Renal pelvis (tissue), 4 donors: ENCODE data around the gene WBP2. TPM values are rescaled to one million over a fixed set of nuclear protein-coding genes. Genes with fewer than 3 reads are reported as not detected.
A peak's percentile ranks its signal among the peaks of the same experiment; 100 is the strongest.

Experiments used
- DNase-seq: peaks from one replicate; pipeline ENCODE4 v3.0.0-alpha.2; 2013
- polyA plus RNA-seq, 3 donors: library from polyadenylated mRNA; unstranded; fragments of 120-200 nt; gene quantifications; one replicate each; pipeline ENCODE4 v1.2.1, GENCODE V29; 2013; ENCODE audit not compliant: insufficient read length in 3 of 3

The WBP2 gene
- polyA plus RNA-seq, 3 donors, result 82.9 to 89.7 (median 88.1) TPM

DNA sequence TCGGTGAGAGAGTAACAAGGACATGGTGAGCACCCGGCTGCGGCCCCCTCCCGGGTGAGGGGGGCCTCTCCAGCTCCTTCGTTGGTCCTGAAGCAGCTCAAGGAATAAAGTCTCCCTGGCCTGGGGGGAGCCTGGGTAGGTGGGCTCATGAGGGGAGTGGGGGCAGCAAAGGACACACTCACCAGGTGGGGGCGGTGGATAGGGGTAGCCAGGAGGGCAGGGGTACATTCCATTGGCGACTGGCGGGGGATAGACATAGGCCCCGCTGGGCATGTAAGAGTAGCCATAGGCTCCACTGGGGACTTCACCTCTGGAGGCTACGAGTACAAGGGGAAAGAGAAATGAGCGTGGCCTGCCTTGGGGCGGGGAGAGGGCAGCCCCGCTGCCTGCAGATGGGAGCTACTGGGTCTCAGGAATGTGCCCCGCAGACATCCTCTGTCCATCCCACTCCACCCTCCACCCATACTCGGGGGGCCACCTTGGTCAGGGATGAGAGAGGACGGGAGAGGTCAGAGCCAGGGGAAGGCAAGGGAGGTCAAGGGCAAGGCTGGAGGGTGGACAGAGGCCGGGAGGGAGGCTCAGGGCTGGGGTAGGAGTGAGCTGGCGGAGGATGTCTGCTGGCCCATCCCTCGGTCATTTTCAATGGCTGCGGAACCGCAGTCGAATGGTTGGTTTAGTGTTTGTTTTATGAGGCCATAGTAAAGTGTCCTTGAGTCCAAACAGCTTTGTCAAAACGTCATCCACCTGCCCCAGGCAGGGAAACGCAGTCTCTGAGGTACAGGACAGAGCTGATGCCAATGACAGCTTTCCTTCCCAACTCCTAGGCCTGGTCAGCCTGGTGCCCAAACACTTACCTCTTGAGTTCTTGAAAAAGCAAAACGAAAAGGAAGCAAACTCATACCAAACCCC, 7.3 kb downstream of the WBP2 start:
- DNase-seq, result no peak

DNA sequence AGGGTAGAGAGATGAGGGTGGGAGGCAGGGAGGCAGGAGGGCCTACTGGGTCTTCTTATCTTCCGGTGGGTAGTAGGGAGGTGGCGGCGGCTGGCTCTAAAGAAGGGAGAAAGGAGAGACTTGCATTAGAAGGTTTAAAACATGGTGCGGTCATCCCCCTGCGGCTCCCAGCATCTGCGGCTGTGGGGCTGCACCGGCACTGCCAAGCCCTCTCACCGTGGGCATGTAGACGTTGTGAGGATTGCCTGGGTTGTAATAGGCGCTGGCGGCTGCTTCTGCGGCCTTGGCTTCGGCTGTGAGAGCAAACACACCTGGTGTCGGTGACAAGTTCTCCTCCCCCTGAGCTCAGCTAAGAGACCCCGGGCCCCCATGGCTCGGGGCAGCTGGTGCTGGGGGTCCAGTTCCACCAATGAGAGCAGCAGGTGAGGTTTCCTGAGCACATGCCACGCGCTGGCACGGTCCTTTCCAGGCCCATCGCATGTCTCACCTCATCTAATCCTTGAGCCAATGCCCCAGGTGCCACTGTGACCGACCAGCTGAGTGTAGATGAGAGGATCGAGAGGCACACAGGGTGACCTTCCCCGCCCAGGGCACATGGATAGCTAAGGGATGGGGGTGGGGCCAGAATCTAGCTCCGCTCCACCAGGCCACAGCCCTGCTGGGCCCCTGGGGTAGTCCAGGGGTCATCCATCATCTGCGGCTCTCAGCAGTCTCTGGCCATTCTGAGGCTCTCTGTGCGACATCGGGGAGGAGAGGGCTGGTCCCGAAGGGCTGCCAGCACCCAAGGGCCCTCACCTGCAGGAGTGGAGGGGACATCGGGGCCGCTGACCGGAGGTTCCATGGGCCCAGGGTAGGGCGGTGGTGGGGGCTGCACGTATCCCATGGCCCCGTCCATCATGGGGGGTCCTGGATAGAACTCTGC, 8.2 kb downstream of the WBP2 start:
- DNase-seq, result no peak

DNA sequence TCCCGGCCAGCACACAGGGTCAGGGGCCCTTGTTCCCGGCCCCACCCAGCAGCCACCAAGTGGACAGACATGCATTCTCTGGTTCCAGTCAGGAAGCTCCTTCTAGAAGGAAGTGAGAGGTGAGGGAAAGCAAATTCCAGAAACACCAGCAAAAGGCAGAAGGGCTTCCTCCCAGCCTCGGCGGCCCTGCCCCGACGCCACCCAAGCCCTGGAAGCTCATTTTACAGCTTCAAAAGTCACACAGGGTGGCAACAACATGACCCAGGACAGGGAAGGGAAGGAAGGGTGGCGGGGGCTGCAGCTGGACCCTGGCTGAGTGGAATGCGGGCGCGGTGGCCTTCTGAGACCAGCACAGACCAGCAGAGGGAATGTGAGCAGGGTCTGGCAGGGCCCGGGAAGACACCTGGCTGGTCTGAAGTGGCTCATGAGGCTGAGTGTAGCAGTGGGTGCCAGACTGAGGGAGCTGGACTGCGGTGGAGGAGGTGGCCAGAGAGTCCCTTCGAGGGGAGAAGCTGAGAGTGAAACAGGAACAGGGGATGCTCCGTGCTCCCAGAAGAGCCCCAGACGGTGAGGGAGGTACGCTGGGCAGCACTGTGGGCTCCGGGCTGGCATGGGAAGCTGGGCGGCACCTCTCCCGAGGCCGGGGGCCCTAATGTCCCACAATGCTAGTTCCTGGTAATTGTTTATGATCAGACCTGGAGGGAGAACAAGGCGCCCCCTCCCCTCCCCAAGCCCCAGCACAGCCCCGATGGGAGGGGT, 9.0 kb downstream of the WBP2 start:
- no peak for DNase-seq

DNA sequence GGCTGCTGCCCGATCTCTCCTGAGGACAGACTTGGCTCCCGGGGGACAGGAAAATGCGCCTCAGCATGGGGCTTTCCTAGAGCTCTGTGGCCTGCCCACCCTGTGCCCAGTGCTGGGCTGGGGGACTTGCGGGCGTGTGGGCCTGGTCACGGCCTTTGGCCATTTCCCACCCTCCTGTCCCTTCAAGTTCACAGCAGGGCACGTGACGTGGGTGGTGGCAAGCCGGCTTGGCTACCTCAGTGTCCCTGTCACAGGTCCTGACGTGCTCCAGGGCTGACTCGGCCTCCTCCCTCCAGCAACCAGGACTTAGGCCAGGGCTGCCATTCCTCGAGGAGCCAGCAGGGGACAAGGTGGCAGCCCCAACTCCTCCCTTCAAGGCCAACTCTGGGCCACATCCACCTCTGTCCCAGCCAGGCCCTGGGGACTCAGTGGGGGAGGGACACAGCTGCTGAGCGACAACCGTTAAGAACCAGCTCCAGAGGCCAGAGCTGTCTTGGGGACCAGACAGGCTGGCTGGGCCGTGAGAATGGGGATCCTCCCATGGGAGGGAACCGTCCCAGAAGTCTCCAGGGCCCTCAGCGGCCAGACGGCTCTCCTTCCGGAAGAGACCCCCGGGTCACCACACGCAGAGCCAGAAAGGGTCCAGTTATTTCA, 9.9 kb downstream of the WBP2 start:
- peak; percentile 61 for DNase-seq

DNA sequence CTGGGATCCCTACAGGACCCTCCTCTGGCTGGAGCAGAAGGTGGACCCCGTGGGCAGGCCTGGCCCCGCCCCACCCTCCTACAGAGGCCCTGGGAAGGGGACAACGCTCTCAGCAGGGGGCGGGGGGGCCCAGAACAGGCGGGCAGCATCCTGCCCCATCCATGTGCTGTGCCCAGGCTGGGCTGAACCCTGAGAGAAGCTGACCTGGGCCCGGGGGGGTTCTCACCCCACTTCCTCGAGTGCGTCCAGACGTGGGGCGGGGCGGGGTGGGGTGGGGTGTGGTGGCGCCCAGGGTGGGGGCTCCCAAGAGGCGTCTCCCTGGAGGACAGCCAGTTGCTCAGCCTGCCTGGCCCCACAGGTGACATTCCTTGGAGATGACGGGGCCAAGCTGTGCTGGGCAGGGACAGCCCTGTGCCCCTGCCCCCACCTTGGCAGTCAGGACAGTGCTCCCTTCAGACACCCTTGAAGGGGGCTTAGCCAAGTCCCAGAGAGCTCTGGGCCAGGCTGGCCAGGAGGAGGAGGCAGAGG, 10.5 kb downstream of the WBP2 start:
- no peak for DNase-seq

DNA sequence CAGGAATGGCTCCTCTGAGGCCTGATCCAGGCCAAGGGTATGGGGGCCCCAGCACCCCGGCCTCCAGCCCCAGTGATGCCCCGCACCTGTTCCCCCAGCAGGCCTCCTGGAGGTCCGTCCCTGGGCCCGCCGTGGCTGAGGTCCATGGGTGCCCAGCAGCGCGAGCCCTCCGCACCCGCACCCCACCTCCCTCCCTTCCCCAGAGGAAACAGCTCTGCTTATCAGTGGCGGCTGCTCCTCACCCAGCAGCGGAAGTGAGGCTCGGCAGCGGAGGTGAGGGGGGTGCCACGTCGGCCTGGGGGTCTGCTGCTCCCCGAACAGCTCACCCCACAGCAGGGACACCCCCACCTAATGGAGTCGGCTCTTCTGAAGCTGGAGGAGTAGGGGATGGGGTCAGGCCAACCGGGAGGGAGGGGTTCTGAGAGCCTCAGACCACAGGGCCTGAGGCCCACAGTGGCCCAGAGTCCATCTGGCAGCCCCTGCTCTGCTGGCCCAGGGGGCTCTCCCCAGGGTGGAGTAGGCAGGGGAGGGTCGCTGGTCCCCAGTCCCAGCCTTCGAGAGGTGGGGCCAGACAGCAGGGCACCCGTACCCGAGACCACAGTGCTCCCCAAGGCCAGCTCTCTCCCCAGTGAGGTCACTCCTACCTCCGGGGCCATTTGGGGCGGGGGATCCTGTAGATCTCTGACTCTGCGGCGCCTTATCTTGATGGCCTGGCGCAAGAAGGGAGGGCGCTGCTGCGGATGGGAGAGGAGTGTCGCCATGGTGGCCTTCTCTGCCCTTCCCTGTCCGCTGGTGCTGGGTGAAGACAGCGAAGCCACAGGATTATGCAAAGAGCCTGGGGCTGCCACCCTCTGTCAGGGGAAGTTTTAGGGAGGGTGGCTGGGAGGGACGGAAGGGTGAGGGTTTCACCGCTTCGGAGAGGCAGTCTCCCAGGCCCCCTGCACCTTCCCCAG, 11.3 kb downstream of the WBP2 start, which contains the start of gene UNC13D:
Gene UNC13D (minus strand): TSS at position 828 of the 953 bp plus-strand sequence. CDS start 67 bp downstream, at position 761.
- DNase-seq, result no peak

DNA sequence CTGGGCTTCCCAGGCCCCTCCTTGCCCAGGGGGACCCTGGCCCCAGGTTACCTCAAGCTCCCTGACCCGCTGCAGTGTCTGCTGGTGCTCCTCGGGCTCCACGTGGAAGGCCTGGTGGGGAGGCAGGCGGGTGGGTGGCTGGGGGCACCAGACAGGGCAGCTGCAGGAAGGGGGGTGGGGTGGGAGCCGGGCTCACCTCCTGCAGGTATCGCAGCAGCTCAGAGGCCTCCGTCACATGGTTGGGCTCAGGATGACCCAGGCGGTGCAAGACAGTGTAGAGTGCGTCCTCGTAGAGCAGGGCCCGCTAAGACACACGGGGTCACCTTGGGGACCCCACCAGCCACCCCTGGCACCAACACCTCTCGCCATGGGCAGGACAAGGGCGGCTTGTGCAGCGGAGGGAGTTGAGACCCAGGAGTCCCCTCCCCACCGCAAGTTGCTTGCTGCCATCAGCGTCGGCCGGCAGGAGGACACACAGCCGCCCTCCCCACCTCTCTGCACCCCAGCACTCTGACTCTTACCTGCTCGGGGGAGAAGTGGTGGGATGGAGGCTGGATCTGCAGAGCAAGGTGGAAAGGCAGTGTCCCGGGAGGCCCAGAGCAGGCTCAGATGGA, 12.1 kb downstream of the WBP2 start:
- no peak for DNase-seq

DNA sequence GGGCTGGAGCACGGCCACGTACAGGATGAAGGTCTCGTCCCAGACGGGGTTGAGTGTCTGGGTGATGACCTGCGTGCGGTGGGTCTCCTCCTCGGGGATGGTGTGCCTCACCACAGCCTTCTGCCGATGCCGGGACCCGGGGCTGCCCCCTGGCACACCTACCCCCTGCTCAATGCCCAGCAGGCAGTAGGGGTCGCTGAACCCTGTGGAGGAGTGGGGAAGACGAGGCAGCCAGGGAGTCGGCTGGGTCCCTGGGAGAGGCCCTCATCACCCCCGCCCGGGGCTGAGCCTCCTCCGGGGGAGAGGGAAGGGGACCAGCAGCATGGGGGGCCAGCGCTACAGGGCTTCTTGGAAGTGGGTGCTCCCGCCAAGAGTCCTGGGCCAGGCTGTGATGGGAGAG, 12.7 kb downstream of the WBP2 start:
- DNase-seq, result no peak

DNA sequence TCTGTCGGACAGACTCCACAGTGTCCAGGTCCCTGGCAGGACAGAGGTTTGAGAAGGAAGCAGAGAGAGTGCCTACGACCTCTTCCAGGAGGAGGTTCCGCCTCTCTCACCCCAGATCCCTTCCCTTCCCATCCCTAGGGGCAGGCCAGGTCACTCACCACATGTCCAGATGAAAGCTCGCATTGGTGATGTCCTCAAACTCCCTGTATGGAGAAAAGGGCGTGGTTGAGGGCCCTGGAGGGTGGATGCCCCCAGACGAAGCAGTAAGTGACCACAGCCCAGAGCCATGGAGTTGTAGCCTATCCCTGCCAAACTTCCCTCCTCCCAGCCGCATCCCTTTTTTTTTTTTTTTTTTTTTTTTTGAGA, 14.4 kb downstream of the WBP2 start:
- no peak for DNase-seq

DNA sequence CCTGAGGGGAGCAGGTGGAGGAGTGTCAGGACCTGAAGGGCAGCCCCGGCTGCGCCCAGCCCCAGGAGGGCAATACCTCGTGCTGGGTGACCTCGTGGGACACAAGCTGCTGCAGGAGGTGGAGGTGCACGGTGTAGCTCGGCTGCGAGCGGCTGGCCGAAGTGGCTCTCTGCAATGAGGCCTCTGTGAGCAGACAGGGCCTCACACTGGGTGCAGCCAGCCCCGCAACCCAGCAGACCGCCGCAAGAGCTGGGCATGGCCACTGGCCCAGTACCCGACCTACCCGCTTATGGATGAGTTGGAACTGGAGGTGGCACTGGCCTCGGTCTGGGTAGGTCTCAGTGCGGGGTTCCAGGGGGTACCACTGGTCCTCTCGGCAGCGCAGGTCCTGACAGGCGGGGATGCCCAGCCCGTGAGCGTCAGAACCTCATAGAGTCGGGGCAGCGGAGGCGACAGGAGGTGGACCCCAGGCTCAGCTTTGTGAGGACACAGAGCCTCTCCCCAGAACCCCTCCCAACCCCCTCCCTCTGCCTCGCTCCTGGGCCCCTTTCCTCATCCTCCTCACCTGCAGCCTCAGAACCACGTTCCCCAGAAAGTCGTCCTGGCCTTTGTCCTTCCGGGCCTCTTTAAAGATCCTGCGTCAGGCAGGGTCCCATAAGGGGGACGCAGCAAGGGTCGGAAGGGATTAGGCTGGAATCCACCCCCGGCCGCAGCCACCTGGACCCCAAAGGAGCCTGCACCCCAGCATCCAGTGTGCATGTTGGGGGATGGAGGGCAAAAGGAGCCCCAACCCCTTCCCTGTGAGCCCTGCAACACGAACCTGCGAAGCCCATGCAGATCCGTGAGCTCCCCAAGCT, 15.0 kb downstream of the WBP2 start:
- no peak for DNase-seq

DNA sequence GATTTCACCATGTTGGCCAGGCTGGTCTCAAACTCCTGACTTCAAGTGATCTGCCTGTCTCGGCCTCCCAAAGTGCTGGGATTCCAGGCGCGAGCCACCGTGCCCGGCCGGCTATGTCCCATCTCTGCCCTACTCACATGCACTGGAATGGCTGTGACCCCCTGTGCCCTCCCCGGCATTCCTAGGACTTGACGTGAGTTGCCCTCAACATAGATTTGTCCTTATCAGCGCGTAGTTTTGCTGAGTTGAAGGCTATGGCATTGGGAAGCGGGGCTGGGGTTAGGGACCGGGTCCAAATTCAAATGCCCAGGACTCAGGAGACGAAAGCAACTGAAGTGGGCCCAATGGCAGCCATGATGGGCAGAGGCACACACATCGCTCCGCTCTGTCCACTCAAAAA, 16.7 kb downstream of the WBP2 start:
- no peak for DNase-seq

DNA sequence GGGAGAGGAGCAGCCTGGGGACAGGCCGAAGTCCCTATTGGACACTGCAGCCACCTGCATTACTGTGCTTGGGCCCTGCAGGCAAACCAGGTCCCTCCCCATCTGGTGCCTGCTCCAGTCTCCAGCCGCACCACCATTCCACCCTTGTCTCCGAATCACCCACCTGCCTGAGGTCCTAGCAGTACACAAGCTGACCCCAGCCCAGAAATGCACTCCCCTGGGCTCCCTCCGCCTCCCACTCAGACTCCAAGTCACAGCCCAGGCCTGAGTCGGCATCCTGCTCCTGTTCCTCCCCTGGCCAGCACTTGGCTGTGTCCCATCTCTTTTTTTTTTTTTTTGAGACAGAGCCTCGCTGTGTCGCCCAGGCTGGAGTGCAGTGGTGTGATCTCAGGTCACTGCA, 17.2 kb downstream of the WBP2 start:
- no peak for DNase-seq

DNA sequence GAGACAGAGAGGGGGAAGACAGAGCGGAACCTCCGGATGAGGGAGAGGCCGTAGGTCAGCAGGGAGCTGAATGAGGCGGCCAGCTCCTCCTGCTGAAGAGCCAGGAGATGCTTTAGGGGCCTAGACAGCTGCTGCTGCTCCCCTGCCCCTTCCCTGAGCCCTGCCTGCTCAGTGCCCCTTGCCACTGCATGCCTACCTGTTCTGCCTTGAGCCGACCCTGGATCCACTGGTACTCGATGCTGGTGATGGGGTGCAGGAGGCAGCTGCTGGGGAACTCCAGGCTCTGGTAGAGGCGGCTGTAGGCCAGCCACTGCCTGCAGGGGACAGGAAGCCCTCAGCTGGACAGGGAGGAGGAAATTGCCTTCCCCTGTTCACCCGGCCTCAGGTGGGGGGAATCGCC, 18.5 kb downstream of the WBP2 start:
- no peak for DNase-seq

DNA sequence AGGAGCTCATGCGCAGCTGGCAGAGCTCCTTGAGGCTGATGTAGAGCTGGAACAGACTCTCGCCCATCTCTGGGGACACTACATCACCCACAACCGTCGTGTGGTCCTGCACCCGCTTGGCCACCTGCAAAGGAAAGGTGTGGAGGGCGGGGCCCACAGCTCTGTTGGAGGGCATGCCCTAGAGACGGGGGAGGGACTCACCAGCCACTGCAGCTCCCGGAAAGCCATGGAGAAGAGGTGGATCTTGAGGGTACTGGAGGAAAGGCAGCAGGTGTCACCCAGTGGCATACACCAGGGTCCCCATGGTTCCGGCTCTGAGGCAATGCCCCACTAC, 19.5 kb downstream of the WBP2 start:
- no peak for DNase-seq

DNA sequence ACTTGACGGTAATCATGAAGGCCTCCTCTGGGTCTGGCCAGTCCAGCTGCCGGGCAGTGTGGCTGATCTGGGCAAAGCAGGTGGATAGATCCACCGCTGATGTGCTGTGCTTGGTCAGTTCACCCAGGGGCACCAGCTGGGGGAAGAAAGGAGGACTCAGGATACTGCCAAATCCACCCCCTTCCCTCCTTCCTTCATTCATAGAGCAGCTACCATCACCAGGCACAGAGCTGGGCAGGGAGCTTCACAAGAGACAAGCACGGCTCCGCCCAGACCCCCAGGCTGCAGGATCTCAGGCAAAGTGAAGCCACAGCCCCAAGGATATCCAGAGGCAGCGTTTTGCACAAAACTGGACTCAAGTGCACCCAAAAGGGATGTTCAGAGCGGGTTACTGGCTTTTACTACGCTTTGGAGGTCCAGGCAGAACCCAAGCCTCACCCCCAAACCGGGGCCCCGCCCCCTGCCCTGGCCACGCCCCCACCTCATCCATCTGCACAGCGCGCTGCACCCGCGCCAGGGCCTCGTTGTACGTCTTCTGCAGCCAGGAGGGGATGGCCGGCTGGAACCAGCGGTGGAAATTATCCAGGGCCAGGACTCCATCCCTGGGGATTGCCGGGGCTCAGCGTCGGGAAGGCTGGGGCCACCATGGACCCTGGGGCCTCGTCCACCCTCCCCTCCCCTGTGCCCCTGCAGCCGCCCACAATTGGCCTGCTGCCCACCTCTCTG, 20.0 kb downstream of the WBP2 start:
- no peak for DNase-seq

DNA sequence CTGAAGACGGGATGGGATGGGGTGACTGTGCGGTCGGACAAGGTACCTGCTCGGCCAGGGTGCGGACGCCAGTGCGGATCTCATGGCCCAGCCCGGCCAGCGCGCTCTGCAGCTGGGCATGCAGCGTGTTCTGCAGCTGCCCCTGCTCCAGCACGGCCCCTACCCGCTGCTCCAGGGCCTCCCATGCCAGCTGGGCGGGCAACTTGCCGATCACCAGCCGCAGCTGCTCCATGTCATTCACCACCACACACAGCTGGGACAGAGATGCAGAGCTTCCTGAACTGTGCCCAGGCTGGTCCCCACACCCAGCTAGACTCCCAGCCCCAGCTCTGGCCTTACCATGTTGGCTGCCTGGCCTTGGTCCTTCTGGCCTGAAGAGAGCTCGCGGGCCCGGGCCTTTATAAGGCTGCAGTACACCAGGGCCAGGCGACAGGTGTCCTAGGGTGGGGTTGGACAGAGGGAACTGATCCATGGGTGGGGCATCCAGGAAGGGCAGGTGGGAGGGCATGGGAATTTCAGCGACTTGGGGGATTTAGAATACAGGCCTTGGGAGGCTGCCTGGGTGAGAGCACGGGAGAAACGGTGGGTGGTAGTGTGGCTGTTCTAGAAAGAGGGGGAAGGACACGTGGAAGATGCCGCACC, 20.7 kb downstream of the WBP2 start:
- no peak for DNase-seq

DNA sequence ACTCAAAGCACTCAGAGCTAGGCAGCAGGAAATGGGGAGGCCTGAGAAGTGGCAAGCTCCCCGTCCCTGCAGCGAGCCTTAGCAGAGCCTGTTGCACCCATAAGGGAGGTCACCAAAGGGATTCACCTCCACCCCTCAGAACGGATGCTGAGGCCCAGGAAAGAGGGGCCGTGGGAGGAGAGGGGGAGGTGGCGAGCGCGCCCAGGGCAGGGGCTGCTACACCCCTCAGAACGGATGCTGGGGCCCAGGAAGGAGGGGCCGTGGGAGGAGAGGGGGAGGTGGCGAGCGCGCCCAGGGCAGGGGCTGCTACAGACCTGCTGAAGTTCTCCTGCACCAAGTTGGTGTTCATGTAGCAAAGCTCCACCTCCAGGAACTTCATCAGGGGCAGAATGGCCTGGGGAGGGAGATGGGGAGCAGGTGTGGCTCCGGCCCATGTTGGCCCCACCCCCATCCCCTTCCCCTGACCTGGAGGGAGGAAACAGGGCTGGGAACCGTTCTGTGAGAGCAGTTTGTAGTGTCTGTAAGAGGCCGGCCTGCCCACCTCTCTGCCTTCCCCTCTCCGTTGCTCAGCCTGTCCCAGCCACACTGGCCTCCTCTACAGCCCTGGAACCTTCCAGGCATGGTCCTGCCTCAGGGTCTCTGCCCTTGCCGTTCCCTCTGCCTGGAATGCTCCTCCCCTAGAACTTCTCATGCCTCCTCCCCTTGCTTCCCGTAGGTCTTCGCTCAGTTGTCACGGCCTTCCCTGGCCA, 22.3 kb downstream of the WBP2 start:
- DNase-seq, result no peak
